GM18505 (cell line): ENCODE measurements around the gene MAU2.

ENCODE experiments used
- ATAC-seq: cut with Tn5 transposase; IDR thresholded peaks from one replicate; pipeline ENCODE4 v1.9.1; 2021; ENCODE audit not compliant: unreplicated experiment
- POLR2A ChIP-seq: IDR thresholded peaks from 4 replicates; pipeline ENCODE4 v1.6.1; 2011; ENCODE audit warnings: borderline replicate concordance; ENCODE audit not compliant: insufficient read depth, insufficient read length; ENCODE audit errors: extremely low read depth

Gene MAU2, protein sequence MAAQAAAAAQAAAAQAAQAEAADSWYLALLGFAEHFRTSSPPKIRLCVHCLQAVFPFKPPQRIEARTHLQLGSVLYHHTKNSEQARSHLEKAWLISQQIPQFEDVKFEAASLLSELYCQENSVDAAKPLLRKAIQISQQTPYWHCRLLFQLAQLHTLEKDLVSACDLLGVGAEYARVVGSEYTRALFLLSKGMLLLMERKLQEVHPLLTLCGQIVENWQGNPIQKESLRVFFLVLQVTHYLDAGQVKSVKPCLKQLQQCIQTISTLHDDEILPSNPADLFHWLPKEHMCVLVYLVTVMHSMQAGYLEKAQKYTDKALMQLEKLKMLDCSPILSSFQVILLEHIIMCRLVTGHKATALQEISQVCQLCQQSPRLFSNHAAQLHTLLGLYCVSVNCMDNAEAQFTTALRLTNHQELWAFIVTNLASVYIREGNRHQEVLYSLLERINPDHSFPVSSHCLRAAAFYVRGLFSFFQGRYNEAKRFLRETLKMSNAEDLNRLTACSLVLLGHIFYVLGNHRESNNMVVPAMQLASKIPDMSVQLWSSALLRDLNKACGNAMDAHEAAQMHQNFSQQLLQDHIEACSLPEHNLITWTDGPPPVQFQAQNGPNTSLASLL

DNA sequence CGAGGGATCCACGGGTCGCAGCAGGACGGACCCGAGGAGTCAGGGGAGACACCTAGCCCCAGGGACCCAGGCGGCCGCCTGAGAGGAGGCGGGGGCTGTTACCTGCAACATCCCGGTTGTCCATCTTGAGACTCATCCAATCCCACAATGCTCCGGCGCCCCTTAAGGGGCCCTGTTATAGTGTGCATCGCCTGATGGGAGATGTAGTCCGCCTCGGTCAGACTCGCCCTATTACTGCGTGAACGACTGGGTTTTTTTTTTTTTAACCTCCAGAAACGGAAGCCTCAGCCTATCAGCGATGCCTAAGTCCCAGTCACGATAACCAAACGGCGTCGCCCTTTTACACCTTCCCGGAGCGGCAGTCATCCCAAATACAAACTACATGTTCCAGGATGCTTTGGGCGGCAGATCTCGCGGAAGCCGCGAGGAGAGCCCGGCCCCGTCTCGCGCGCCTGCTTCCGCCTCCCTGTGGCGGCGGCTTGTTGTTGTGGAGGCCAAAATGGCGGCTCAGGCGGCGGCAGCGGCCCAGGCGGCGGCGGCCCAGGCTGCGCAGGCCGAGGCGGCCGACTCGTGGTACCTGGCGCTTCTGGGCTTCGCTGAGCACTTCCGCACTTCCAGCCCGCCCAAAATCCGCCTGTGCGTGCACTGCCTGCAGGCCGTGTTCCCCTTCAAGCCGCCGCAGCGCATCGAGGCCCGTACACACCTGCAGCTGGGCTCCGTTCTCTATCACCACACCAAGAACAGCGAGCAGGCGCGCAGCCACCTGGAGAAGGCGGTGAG lies at the start of gene MAU2, which contains the start of gene SUGP1:
Gene MAU2 (plus strand): TSS at position 469 of the 780 bp plus-strand sequence. CDS start 31 bp downstream, at position 500.
Gene SUGP1 (minus strand): TSS at position 149 of the 780 bp plus-strand sequence. CDS start 13 bp downstream, at position 136.
- peak; percentile 91 for TF ChIP-seq POLR2A
- peak; percentile 85 for ATAC-seq

DNA sequence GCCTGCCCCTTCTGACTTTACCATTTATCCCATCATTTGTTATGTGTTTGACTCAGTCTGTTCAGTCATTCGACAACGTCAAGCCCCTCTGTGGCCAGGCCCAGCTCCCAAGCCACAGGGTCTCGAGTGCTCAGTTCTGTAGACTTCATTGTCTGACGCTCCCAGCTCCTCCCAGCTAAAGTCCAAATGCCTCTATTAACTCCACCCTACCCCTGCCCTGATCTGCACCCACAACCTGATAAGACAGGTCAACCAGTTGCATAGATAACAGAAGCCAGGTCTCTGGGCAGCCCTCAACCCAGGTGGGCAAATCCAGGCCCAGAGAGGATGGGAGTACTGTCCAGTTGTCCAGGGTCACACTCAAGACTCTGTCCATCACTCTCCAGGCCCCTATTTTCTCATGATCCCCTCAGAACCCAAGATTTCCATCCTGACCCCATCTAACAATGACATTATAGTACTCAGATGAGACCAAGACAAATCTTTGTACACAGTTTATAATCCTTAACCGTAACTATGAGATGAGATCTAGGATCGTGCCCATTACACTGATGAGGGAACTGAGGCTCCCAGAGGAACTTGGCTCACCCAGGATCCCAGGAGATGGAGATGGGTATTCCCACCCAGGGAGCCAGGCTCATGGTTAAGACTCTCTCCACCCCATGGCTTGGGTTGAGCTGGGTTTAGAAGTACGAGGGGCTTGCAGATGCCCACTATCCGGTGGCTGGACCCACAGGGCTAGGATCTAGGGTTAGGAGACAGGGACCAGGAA lies 48.6 kb upstream of the MAU2 start:
- ATAC-seq: no peak
- no peak for TF ChIP-seq POLR2A

DNA sequence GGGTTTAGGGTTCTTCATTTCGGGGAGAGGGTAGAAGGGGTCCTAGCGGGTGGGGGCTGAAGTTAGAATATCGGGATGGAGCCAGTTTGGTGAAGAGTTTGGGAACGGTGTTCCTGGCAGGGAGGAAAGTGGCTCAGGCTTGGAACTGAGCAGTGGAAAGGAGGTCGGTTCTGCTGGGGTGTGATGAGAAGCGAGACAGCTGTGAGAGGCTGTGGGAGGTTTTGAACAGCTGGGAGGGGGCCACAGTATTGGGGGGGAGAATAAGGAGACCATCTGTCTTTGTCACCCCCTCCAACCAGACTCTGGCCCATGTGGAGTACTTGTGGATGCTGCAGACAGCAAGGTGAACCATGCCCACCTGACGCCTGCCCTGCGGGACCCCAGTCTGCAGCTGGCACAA lies 46.5 kb upstream of the MAU2 start:
- TF ChIP-seq POLR2A: no peak
- ATAC-seq: no peak

DNA sequence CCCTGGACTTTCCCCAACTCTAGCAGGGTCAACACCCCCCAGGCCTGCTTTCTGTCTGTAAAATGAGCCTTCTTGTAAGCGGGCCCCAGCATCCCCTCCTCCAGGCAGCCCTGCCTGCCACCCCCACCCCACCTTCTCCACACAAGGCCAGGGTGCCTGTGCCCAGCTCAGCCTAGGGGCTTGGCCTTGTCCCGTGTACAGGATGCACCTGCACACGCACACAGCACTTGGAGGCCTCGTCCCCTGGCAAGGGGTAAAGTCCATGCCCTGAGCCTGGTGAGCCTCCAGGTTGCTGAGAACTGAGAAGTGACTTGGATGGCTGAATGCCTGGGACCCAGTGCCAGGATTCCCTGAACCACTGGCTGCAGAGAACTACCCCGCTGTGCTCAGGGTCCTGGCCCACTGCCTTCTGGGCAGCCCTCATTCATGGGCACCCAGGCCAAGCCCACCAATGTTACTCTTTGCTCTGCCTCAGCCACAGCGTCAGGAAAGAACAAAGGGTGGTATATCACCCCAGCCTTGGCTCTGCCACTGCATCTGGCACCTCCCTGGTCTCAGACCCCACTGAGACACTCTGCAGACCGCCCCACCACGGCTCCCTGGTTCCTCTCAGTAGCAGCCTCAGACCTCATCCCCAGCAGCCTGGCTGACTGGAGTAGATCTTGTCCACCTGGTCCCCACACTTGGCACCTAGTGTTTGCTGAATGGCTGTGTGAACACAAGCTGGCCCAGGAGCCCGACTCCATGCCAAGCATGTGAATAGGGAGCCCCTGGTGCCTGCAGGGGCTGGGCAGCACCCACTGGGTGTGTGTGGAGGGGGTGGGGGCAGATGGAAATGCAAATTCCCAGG lies 45.7 kb upstream of the MAU2 start:
- ATAC-seq: no peak
- no peak for TF ChIP-seq POLR2A

DNA sequence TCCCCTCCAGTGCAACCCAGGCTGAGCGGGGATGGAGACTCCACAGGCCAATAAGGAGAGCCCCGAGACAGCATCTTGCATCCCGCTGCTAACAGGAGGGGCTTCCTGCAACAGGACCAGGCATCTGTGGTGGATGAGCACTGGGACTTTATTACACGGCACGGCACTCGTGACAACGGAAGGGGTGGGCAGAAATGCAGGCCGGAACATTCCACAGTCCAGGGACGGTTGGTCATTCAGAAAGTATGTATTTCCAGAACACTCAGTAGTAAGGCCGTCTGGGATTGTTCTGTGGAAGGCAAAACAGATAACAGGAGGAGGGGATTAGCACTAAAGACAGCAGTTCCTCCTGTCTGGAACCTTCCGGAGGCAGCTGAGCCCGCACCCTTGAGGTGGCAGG lies 44.2 kb upstream of the MAU2 start:
- ATAC-seq: no peak
- TF ChIP-seq POLR2A: no peak

DNA sequence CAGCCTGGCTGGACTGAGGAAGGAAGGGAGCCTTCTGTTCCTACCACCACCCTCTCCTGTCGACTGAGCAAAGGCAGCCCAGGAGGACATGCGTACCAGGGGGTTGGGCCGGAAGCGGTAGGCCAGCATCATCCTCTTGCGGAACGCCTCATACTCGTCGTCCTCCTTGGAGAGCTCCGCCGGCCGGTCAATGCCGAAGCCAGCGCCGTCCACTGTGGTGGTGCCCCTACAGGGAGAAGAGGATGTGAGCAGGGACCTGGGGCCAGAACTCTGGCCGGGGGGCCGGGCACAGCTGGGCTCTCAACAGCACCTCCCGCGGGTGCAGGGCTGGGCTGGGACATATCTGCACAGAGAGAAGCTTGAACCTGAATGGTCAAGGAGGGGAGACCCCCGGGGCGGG lies 43.8 kb upstream of the MAU2 start:
- no peak for ATAC-seq

DNA sequence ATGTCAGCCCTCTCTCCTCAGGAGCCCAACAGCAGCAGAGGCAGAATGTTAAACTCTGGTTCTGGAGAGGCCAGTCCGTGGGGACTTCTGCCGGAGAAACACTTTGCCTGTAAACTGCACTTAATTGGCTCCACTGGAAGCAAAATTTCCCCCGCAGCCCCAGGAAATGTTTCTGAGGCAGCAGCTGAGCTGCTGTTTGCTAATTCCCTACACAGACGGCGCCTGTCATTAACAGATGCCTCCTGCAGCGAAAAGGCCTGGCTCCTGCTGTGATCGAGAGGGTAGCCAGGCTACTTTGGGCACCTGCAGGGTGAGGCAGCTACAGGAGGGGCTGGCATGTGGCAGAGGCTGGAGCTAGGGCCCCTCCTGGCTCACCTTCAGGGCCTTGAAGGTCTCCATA lies 42.3 kb upstream of the MAU2 start:
- no peak for TF ChIP-seq POLR2A
- no peak for ATAC-seq

More for the DNA sequence above, 43.8 kb upstream of the MAU2 start:
- TF ChIP-seq POLR2A: no peak

DNA sequence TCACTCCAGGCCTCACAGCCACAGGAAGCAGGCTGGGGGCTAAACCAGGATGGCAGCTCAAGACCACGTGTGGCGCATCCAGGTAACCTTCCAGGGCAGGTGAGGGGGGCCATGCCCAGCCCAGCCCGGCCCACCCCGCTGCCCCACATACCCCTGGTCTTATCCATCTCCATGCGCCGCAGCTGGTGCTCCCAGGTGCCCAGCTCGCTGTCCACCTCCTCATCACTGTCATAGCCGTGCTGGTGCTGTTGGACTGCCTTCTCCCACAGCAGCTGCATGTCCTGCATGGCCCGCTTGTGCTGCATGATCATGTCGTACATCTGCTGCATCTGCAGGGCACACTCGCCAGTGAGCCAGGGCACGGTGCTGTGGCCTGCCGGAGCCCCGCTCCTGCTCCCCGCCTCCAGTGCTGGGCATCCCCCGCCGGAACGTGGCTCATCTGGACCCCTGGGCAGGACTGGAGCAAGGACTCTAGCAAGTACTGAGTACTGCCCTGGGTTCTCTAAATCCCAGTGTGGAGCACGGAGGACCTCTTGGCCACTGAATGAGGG lies 41.5 kb upstream of the MAU2 start:
- no peak for ATAC-seq
- TF ChIP-seq POLR2A: no peak

DNA sequence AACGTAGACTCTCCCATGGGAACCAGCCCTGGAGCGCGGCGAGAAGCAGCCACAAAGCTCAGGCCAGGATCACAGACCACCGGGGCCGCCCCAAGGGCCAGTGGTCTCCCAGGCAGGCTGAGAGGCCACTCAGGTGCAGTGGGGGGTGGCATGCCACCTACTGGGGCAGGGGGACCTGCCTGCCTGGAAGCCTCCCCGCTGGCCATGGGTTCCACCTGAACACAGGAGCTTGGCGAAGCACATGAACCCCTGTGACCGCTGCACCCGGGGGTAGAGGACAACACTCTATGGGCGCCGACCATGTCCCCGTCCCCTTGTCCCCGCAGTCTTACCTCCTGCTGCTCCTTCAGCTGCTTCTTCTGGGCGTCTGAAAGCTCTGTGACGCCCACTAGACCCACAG lies 40.8 kb upstream of the MAU2 start:
- ATAC-seq: no peak
- TF ChIP-seq POLR2A: no peak

DNA sequence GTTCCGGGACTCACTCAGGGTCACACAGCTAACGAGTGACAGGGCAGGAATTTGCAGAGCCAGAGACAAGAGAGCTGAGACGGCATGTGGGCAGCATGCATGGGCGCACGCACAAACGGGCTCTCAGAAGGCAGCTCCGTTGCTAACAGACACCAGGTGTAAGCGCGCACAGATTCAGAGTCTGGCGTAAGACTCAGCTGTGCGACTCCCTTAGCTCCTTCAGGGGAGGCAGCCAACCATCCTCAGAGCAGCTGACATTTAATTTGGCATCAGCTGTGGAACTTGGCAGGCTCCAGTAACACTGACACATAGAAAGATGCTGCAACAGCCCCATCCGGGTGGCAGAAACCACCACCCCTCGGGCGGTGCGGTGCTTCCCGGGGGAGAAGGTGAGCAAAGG lies 40.1 kb upstream of the MAU2 start:
- ATAC-seq: no peak
- no peak for TF ChIP-seq POLR2A

DNA sequence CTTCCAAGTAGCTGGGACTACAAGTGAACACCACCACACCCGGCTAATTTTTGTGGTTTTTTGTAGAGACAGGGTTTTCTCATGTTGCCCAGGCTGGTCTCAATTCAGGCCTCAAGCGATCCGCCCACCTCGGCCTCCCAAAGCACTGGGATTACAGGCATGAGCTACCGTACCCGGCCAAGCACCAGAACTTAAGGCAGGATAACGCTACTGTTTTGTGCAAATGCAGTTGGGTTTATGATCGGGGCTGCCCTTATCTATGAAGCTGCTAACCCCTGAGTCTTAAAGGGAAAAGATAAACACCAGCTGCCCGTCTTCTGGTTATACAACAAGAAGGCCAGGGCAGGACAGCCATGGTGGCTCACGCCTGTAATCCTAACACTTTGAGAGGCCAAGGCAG lies 34.9 kb upstream of the MAU2 start:
- no peak for ATAC-seq
- TF ChIP-seq POLR2A: no peak

DNA sequence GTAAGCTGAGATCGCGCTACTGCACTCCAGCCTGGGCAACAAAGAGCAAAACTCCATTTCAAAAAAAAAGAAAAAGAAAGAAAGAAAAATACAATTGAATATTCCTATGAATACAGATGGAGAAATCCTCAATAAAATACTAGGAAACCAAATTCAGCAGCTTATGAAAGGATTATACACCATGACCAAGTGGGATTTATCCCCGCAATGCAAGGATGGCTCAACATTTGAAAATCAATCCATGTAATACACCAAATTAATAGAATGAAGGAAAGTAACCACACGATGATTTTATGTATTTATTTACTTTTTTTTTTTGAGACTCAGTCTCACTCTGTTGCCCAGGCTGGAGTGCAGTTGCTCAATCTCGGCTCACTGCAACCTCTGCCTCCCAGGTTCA lies 28.0 kb upstream of the MAU2 start:
- no peak for TF ChIP-seq POLR2A
- no peak for ATAC-seq
